GM11168 (cell line): Measurements from ENCODE around the gene SLC25A31.

Source experiments
- in situ Hi-C: fragments of 300-500 bp; cut with MboI; formaldehyde crosslinking; loops from one replicate; pipeline ENCODE4 v1.12.0; 2022; ENCODE audit warnings: low sequenced_read_pairs; ENCODE audit not compliant: unreplicated experiment

Gene SLC25A31

GRCh38 chr4:127776620-127777019 is 46.4 kb downstream of the SLC25A31 start:
- in situ Hi-C loops, result no loop called here

DNA sequence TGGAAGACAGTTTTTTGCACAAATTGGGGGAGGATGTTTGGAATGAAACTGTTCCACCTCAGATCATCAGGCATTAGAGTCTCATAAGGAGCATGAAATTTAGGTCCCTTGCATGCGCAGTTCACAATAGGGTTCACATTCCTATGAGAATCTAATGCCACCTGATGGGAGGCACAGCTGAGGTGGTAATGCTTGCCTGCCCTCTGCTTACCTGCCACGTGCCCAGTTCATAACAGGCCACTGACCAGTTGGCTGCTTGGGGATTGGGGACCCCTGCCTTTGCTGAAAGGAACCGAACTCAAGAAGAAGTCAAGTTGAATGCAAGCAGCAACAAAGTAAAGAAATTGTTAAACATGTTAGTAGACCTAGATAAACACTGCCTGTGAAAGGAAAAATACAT is 47.3 kb downstream of the SLC25A31 start:
- in situ Hi-C loops, result no loop called here

- in situ Hi-C loops, result no loop called here
Measured at GRCh38 chr4:127778102-127778501, 47.9 kb downstream of the SLC25A31 start.

GRCh38 chr4:127780598-127780997 is 50.4 kb downstream of the SLC25A31 start:
- in situ Hi-C loops, result no loop called here

- in situ Hi-C loops, result no loop called here
Measured at GRCh38 chr4:127781300-127782024, 51.3 kb downstream of the SLC25A31 start.

DNA sequence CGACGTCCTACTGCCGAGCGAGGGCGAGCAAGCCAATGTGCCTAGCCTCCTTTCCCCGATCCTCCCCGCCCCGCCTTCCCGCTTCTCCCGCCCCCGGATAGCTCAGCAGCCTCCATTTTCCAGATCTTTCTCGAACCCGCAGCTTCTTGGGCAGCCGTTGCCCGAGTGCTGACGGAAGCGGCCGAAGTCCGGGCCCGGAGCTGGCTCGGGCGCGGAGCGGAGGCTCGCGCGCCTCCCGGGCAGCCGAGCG is 51.8 kb downstream of the SLC25A31 start:
- in situ Hi-C loops, result no loop called here

DNA sequence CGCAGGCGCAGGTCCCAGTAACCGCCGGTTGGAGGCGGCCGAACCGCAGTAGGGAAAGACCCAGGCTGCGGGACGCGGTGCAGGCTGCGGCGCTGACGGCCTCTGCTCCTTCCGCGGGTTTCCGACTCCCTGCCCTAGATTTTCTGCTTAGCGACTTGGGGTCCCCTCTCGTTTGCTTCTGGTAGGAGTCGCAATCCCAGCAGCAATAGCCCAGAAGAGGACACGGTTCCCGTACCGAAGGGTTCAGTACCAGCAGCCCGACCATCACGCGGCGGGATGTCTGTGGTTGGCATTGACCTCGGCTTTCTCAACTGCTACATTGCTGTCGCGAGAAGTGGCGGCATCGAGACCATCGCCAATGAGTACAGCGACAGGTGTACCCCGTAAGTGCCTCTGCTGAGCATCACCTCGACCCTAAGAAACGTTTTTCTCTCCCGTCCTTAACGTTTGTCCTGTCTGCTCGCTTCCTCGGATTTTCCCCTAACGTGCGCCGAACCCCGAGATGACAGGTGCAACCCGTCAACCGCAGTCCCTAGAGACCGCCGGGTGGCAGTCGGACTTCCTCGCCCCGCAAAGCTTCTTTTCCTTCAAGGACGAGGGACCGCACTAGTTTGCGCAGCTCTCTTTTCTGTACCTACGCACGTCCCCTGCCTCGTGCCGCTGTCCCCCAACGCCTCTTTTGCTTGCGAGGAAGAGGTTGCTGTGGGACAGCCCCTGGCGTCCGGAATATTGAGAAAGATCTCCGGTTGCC is 52.2 kb downstream of the SLC25A31 start, which contains the start of gene HSPA4L:
Gene HSPA4L (plus strand): TSS at position 48 of the 751 bp plus-strand sequence. CDS start 229 bp downstream, at position 277.
- in situ Hi-C loops, result no loop called here

DNA sequence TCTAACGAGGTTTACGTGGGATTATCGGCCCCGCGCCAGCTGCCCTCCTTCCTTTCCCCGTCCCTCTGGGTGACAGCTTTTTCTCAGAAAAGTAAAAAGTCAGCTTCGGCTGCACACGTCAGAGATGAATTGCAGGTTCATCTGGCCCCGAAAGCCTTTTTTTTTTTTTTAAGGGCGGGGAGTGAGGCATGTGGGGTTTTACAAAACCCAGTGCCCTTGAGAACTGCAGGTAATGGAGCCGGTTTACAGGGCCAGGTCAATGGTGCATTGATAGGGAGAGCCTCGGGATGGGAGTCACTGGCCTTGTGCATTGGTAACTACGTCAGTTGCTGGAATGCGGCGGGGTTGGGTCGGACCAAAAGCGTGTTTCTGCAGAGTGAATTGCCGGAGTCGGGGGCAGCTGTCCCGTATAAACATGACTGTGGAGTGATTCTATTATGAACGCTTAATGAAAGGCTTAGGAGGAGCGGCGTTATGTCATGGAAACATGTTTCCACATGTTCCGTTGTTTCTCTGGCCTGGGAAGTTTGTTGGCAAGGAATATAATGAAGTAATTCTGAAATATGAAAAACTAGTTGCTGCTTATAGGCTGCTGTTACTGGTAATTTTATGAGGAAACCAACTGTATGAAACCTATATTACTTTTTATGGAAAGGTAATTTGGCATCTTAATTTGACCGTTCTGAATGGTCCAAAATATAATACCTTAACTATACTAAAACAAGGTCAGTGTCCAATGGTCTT is 53.0 kb downstream of the SLC25A31 start:
- in situ Hi-C loops, result no loop called here

DNA sequence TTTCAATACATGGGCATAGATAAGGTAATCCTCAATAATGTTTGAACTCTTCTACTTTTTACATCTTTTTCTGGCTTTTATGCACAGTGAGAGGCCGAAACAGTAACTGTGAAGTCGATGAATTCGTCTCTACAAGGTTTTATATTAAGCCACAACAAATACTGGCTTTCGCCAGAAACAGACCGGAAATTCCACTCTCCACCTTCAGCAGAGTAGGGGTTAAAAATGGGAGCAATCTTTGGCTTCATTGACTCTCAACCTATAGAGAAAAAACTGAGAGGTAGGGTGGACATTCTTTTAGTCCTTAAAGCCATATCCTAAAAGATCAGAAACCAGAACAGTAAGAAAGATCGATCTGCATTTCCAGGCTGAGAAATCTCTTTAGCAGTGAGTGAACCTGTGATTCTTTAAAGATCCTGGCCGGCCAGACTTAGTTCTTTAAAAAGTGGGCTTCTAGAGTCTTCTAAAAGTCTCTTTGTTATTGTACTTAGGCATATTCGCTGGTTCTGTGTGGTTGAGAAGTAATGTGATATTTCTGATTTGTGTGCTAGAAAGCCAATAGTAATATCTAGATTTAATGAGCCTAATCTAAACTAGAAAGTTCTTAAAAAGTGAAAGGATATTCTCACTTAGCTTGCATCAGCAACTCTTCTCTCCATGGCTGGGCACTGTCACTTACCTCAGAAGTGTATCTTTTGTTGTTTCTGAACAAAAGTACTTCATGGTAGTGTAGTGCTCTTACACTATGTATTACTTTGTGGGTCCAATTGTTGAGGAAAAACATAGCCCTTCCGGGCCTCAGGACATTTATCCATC is 54.0 kb downstream of the SLC25A31 start:
- in situ Hi-C loops, result no loop called here

- in situ Hi-C loops, result no loop called here
Measured at GRCh38 chr4:127788517-127788916, 58.3 kb downstream of the SLC25A31 start.

GRCh38 chr4:127791391-127791790 is 61.2 kb downstream of the SLC25A31 start:
- in situ Hi-C loops, result no loop called here

GRCh38 chr4:127793528-127793927 is 63.3 kb downstream of the SLC25A31 start:
- in situ Hi-C loops, result no loop called here

DNA sequence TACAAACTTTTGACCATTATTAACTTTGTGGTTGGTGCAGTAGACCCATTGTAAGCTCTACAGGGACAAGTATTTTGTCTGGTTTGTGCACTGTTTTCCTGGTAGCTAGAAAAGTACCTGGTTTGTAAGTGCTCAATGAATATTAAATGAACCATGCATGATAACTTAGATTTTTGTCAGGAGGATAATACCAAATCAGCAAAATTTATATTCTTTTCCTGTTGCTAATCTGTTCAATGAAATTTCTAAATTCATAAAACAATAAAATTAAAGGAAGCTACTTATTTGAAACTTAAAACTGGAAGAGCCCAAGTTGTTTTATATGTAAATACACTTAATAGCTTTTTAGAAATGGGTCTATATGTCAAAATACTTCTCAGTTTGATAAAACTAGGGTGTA is 69.5 kb downstream of the SLC25A31 start:
- in situ Hi-C loops, result no loop called here

- in situ Hi-C loops, result no loop called here
Measured at GRCh38 chr4:127809173-127809800, 79.1 kb downstream of the SLC25A31 start.

GRCh38 chr4:127810551-127810950 is 80.4 kb downstream of the SLC25A31 start:
- in situ Hi-C loops, result no loop called here

- in situ Hi-C loops, result no loop called here
Measured at GRCh38 chr4:127822430-127822829, 92.2 kb downstream of the SLC25A31 start.
